Vagina (tissue), 2 donors: Measurements from ENCODE around the gene PAPPA. TPM values are rescaled to one million over a fixed set of nuclear protein-coding genes. Genes with fewer than 3 reads are reported as not detected.

Experiments
- DNase-seq, 2 donors: peaks; one replicate each; pipeline ENCODE4 v3.0.0-alpha.2; 2017; ENCODE audit errors: extremely low spot score in 2 of 2
- H3K27ac ChIP-seq: fragments of 200-600 bp; sonication (generic); one replicate; pipeline ENCODE4 v1.5.1; 2019
- H3K27me3 ChIP-seq: fragments of 200-600 bp; sonication (generic); one replicate; pipeline ENCODE4 v1.5.1; 2019
- H3K36me3 ChIP-seq, 2 donors: fragments of 200-600 bp; sonication (generic); one replicate each; pipeline ENCODE4 v1.5.1; 2017 to 2019
- H3K4me1 ChIP-seq: fragments of 200-600 bp; sonication (generic); one replicate; pipeline ENCODE4 v1.5.1; 2019
- H3K4me3 ChIP-seq, 2 donors: fragments of 200-600 bp; sonication (generic); 1 replicate in 1 of 2; 2 replicates in 1 of 2; pipeline ENCODE4 v1.5.1; 2016 to 2019
- H3K9me3 ChIP-seq: fragments of 200-600 bp; sonication (generic); one replicate; pipeline ENCODE4 v1.5.1; 2019
- POLR2A ChIP-seq, 2 donors: fragments of 450-650 bp; IDR thresholded peaks; one replicate each; pipeline ENCODE4 v1.6.1; 2017; ENCODE audit warnings: antibody characterized with exemption in 2 of 2, mild to moderate bottlenecking in 2 of 2, moderate library complexity in 2 of 2
- POLR2AphosphoS5 ChIP-seq, 2 donors: sonication (generic); formaldehyde crosslinking; IDR thresholded peaks; one replicate each; pipeline ENCODE4 v1.9.0; 2017; ENCODE audit warnings: antibody characterized with exemption in 2 of 2, mild to moderate bottlenecking in 2 of 2, low read depth in 1 of 2; ENCODE audit not compliant: insufficient read depth in 1 of 2
- intact Hi-C: fragments of 100-400 bp; cut with DNase I; formaldehyde crosslinking; loops from one replicate; pipeline ENCODE4 v1.15.1; 2023
- total RNA-seq: library from RNA; depleted of rRNA; stranded (reverse); fragments of >200 nt; gene quantifications from one replicate; pipeline ENCODE4 v1.2.3, GENCODE V29; 2016
- TF ChIP-seq, protein P1 (sequence below), 3 experiments: fragments of 450-650 bp in 2 of 3; fragments of 200-600 bp in 1 of 3; sonication (generic) in 1 of 3; IDR thresholded peaks; one replicate each; pipeline ENCODE4 v1.5.1; 2017 to 2019; ENCODE audit warnings: antibody characterized with exemption in 3 of 3, mild to moderate bottlenecking in 2 of 3, moderate library complexity in 2 of 3

PAPPA gene
- total RNA-seq, 1 donor from 2014 or later, result 4.4 TPM

DNA sequence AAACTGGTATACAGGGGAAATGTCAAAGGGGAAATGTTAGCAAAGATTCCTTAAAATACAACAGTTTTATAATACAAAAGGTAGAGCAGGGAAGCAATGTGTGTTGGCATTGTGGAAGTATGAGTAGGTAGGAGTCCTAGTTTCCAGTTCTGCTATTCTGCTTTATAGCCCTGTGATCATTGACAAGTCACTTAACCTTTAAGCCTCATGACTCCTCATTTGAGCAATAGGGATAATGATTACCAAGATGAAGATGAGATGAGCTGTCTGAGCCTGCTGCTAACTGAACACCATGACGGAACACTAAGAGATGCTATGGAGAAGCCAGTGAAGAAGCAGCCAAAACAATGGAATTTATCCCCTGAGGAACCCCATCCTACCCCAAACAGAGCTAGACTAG, 251.7 kb downstream of the PAPPA start:
- no peaks in the 10 kb centered on the region for H3K36me3 ChIP-seq
- no peak overlapping the region for H3K27ac ChIP-seq
- DNase-seq, result no peak
- H3K9me3 ChIP-seq, result no peaks in the 10 kb centered on the region
- intact Hi-C loops, result no loop called here
- no peak for TF ChIP-seq POLR2AphosphoS5 (IDR thresholded peaks at IDR 0.05; ENCODE audit: insufficient read depth in 1 of 2, low read depth in 1 of 2)
- H3K4me3 ChIP-seq, result no peak overlapping the region
- H3K4me1 ChIP-seq, result no peaks in the 10 kb centered on the region
- no peaks in the 10 kb centered on the region for H3K27me3 ChIP-seq

DNA sequence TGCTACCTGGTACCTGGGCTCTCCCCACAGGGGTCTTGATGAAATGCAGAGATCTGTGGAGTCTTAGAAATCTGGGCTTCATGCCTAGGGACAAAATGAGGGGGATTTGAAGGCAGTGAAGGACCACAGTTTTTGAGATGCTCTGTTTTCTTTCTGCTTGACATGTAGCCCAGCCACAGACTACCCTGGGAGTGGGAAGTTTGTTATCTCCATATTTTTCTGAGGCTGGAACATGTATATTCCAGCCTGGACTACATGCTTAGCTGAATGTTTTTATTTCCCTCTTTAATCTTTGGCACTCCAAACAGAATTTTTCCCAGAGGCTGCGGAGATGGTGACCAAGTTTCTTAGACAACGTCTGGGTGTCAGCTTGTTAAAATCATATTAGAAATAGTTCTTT, 252.9 kb downstream of the PAPPA start:
- TF ChIP-seq POLR2A (IDR thresholded peaks at IDR 0.05) (no peak), POLR2AphosphoS5 (IDR thresholded peaks at IDR 0.05; ENCODE audit: insufficient read depth in 1 of 2, low read depth in 1 of 2) (no peak)
- TF ChIP-seq, protein P1, sequence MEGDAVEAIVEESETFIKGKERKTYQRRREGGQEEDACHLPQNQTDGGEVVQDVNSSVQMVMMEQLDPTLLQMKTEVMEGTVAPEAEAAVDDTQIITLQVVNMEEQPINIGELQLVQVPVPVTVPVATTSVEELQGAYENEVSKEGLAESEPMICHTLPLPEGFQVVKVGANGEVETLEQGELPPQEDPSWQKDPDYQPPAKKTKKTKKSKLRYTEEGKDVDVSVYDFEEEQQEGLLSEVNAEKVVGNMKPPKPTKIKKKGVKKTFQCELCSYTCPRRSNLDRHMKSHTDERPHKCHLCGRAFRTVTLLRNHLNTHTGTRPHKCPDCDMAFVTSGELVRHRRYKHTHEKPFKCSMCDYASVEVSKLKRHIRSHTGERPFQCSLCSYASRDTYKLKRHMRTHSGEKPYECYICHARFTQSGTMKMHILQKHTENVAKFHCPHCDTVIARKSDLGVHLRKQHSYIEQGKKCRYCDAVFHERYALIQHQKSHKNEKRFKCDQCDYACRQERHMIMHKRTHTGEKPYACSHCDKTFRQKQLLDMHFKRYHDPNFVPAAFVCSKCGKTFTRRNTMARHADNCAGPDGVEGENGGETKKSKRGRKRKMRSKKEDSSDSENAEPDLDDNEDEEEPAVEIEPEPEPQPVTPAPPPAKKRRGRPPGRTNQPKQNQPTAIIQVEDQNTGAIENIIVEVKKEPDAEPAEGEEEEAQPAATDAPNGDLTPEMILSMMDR (IDR thresholded peaks at IDR 0.05), result no peak
- intact Hi-C loops, result no loop called here
- DNase-seq, result no peak
- H3K9me3 ChIP-seq, result no peaks in the 10 kb centered on the region
- H3K27me3 ChIP-seq, result no peaks in the 10 kb centered on the region
- no peak overlapping the region for H3K4me3 ChIP-seq
- no peak overlapping the region for H3K27ac ChIP-seq
- no peaks in the 10 kb centered on the region for H3K36me3 ChIP-seq
- H3K4me1 ChIP-seq, result no peaks in the 10 kb centered on the region

DNA sequence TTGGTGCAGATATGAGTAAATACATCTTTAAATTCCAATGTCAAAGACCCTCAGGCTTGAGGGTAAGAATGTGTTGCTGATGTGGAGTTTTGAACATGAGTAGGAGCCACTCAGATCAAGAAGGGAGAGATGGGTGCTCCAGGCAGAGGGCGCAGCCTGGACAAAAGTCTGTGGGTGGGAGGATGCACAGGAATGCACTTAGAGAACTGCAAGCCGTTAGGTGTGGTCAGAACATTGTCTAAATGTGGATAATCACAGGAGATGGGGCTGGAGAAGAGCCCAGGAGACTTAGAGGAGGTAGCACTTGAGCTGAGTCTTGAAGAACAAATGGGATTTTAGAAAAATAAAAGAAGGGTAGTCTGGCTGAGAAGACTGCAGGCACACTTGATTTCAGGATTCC, 255.5 kb downstream of the PAPPA start:
- intact Hi-C loops, result no loop called here
- no peak for DNase-seq

DNA sequence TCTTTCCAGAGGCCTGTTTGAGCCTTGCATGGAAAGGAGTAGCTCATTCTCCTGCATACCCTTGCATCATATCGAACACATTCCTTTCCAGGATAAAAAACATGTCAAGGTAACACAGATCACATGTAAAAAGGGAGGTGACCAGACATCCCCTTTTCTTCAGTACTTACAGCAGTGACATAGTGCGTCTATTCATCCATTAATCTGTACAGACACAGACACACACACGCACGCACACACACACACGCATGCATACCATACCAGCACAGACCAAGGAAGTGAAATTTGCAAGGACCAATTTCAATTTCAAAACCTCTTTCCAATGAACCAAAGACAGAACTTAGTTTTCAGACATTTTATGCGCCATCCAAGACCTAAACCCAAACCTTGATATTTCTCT, 256.0 kb downstream of the PAPPA start:
- Histone ChIP-seq H3K27me3 (no peaks in the 10 kb centered on the region), H3K27ac (no peak overlapping the region), H3K36me3 (no peaks in the 10 kb centered on the region), H3K9me3 (no peaks in the 10 kb centered on the region), H3K4me1 (no peaks in the 10 kb centered on the region), H3K4me3 (no peak overlapping the region)
- TF ChIP-seq POLR2A (IDR thresholded peaks at IDR 0.05) (no peak), POLR2AphosphoS5 (IDR thresholded peaks at IDR 0.05; ENCODE audit: insufficient read depth in 1 of 2, low read depth in 1 of 2) (no peak)
- TF ChIP-seq, protein P1 (IDR thresholded peaks at IDR 0.05), result no peak
- intact Hi-C loops, result no loop called here
- DNase-seq, result no peak

More for the DNA sequence above, 255.5 kb downstream of the PAPPA start:
- Histone ChIP-seq H3K27ac (no peak overlapping the region), H3K4me1 (no peaks in the 10 kb centered on the region), H3K27me3 (no peaks in the 10 kb centered on the region), H3K36me3 (no peaks in the 10 kb centered on the region), H3K9me3 (no peaks in the 10 kb centered on the region), H3K4me3 (no peak overlapping the region)
- TF ChIP-seq POLR2AphosphoS5 (IDR thresholded peaks at IDR 0.05; ENCODE audit: insufficient read depth in 1 of 2, low read depth in 1 of 2) (no peak), POLR2A (IDR thresholded peaks at IDR 0.05) (no peak)
- TF ChIP-seq, protein P1 (IDR thresholded peaks at IDR 0.05), result no peak

DNA sequence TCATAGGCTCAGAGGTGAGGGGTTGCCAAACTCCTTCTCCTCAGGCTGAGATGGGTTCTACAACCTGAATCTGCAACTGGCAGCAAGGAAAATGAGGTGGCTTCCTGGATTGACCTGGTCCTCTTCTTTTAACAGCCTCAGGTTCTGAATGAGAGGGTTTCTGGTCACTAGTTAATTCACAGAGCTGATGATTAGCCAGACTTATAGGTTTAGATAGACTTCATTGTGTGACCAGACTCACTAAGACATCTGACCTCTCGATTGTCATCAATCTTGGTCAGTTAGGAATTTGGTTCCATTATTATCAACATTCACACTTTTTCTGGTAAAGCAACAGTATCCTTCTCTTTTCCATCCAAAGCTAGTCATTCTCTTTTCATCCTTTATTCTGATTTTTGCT, 257.9 kb downstream of the PAPPA start:
- H3K27ac ChIP-seq, result no peak overlapping the region
- no peaks in the 10 kb centered on the region for H3K9me3 ChIP-seq
- TF ChIP-seq POLR2A (IDR thresholded peaks at IDR 0.05) (no peak), POLR2AphosphoS5 (IDR thresholded peaks at IDR 0.05; ENCODE audit: insufficient read depth in 1 of 2, low read depth in 1 of 2) (no peak)
- TF ChIP-seq, protein P1 (IDR thresholded peaks at IDR 0.05), result no peak
- intact Hi-C loops, result no loop called here
- H3K36me3 ChIP-seq, result no peaks in the 10 kb centered on the region
- H3K4me1 ChIP-seq, result no peaks in the 10 kb centered on the region
- no peak for DNase-seq
- no peak overlapping the region for H3K4me3 ChIP-seq
- no peaks in the 10 kb centered on the region for H3K27me3 ChIP-seq

DNA sequence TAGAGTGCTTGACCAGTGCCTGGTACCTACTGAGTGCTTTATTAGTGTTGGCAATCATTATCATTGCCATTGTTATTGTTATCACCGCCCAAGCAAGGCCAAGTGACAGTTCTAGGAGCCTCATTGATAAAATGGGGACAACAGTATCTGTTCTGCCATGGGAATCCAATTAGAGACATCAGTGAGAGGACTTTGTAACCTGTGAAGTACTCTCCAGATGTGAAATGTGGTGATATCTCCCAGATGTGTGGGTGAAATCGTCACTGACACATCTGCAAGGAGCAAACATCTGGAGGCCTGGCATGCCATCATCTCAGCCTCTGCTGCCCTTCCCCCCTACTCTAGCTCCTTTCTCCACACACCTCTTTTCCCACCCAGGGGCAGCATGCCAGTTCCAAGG, 260.8 kb downstream of the PAPPA start:
- intact Hi-C loops, result no loop called here
- no peaks in the 10 kb centered on the region for H3K4me1 ChIP-seq
- TF ChIP-seq POLR2A (IDR thresholded peaks at IDR 0.05), result no peak

More for the DNA sequence above, 260.8 kb downstream of the PAPPA start:
- no peaks in the 10 kb centered on the region for H3K36me3 ChIP-seq
- no peaks in the 10 kb centered on the region for H3K27me3 ChIP-seq
- H3K9me3 ChIP-seq, result no peaks in the 10 kb centered on the region
- DNase-seq, result no peak
- no peak overlapping the region for H3K27ac ChIP-seq
- H3K4me3 ChIP-seq, result no peak overlapping the region
